Measurements from ENCODE around the gene WDFY3.
"Not testable (repeated sequence)": the region's sequence is repeated elsewhere in the genome, so short reads cannot be mapped to it uniquely, and the experiment has no call there.

The WDFY3 gene

GRCh38 chr4:84852081-84852480 is 114.4 kb downstream of the WDFY3 start:
- no peak for DNase-seq

GRCh38 chr4:84849051-84849640 is 117.3 kb downstream of the WDFY3 start:
- no peak for DNase-seq

GRCh38 chr4:84848432-84848831 is 118.1 kb downstream of the WDFY3 start:
- DNase-seq: no peak

GRCh38 chr4:84847978-84848377 is 118.5 kb downstream of the WDFY3 start:
- DNase-seq: no peak

DNA sequence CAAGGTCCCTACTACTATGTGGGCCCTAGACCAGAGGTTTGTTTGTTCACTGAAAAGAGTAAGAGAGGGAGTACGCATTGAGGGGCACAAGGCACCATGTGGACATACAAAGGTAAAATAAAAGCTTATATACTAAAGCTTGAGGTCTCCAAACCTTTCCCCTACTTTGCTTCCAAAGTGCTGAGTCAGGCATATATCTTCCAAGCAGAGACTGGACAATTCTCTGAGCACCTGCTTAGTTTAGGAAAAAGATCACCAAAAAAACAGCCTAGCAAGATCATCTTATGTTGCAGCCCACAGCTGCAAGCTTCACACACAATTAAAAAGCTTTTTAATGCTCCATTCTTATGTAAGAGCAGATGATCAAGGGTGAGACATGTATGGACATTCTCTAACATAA is 119.5 kb downstream of the WDFY3 start:
- no peak for DNase-seq

DNA sequence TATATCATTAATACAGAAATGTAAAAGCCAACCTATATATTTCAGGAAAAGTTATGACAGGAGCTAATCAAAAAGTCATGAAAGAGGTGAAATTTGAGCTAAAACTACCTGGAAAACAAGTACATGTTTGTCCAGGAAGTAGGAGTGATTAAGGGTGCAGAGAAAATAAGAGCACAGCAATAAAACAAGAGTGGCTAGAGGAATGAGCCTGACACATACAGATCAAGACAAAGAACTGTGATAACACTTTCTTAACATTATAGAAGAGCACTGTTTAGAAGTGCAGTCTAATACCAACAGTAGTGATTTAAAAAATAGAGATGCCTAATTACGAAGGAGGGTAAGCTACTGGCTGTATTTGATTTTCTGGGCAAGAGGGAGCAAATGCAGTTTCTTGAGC is 125.1 kb downstream of the WDFY3 start:
- no peak for DNase-seq

GRCh38 chr4:84837751-84838150 is 128.7 kb downstream of the WDFY3 start:
- no peak for DNase-seq

GRCh38 chr4:84829633-84830032 is 136.9 kb downstream of the WDFY3 start:
- not testable (repeated sequence) for DNase-seq

- DNase-seq: no peak
These were observed 139.8 kb downstream of the WDFY3 start for GRCh38 chr4:84826681-84827080.

DNA sequence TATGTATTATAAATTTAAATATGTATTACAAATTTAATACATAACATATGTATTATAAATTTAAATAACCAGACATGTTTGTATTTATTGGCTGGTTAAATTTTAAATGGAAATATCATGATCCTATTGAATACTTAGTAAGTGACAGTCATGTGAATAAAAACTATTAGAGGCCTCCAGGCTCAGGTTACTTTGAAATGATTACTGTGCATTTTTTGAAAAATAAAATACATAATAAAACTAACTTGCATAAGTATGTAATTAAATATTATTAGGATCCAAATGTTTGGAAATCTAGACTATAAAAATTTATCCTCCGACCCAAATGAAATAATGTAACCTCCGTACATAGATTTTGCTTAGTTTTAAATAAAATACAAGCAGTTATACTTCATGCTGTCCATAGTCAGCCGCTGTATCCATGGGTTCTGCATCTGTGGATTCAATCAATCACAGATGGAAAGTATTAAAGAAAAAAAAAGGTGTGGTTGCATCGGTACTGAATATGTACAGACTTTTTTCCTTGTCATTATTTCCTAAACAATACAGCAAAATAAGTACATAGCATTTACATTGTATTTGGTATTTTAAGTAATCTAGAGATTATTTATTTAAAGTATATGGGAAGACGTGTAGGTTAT is 140.7 kb downstream of the WDFY3 start:
- no peak for DNase-seq

- no peak for DNase-seq
These were observed 145.4 kb downstream of the WDFY3 start for GRCh38 chr4:84821064-84821463.

- DNase-seq: no peak
These were observed 152.3 kb downstream of the WDFY3 start for GRCh38 chr4:84814094-84814750.

DNA sequence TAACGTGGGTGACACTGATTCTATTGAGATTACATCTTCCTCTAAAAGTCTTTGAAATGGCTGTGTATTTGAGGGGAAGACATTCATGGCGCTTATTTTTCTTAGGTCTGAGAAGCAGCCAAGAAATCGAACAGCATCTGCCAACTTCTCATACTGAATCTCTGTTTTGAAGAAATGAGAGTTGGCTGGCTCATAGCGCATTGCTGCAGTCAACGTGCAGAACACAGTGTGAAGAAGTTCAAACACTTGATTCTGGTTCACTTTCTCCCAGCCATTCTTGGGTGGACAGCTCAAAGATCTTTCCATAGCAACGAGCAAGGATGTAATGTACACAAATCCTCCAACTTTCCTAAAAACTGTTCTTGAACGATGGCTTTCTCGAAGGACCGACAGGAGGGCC is 156.5 kb downstream of the WDFY3 start:
- DNase-seq: no peak

- DNase-seq: no peak
These were observed 158.2 kb downstream of the WDFY3 start for GRCh38 chr4:84808332-84808731.

DNA sequence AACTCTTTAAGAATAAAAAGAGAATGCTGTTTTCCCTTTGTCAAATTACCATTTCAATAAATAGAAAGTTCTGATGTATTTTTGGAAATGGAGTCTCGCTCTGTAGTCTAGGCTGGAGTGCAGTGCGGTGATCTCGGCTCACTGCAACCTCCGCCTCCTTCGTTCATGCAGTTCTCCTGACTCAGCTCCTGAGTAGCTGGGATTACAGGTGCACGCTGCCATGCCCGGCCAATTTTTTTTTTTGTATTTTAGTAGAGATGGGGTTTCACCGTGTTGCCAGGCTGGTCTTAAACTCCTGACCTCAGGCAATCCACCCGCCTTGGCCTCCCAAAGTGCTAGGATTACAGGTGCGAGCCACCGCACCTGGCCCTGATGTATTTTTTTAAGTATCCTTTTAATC is 159.9 kb downstream of the WDFY3 start:
- not testable (repeated sequence) for DNase-seq

GRCh38 chr4:84804136-84804535 is 162.4 kb downstream of the WDFY3 start:
- no peak for DNase-seq

GRCh38 chr4:84803720-84804119 is 162.8 kb downstream of the WDFY3 start:
- no peak for DNase-seq

DNA sequence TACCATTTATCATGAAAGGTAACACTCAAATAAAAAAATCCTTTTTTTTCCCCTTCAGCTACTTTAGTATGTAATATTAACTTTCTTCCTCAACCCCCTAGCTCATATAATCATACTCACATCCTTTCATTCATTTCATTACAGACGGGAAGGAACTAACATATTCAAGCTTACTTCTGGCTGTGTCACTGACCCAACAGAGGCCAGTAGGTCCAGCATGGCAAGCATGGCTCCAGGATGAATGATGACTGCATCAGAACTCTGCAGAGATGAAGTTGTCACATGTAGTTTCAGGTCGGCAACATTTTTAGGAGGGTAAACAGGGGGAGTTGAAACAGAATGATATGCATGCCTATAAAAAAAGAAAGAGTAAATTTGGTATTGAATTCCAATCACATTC is 163.4 kb downstream of the WDFY3 start:
- DNase-seq: no peak

- DNase-seq: no peak
These were observed 166.2 kb downstream of the WDFY3 start for GRCh38 chr4:84800256-84800655.

- no peak for DNase-seq
These were observed 167.2 kb downstream of the WDFY3 start for GRCh38 chr4:84799318-84799717.

- no peak for DNase-seq
These were observed 170.1 kb downstream of the WDFY3 start for GRCh38 chr4:84796394-84796793.

GRCh38 chr4:84792366-84793301 is 173.9 kb downstream of the WDFY3 start:
- DNase-seq: peak; percentile 20

Data from activated CD4-positive, alpha-beta T cell treated with anti-CD3 and anti-CD28 coated beads, Interleukin-10, Interleukin-2, amounts not matched to agents 100 ng/mL and 50 ng/mL, durations not matched to agents 16 hours and 8 hours (primary cell).